Neuron (in vitro differentiated cells): Measurements from ENCODE around the gene CCDC134.

Experiments
- H2AFZ ChIP-seq: one replicate; pipeline ENCODE4 v1.6.1; 2013; ENCODE audit warnings: low read depth, mild to moderate bottlenecking, inconsistent platforms, low read length, moderate library complexity
- H3K27me3 ChIP-seq: one replicate; pipeline ENCODE4 v1.6.1; 2013; ENCODE audit warnings: low read length; ENCODE audit not compliant: insufficient read depth
- H3K36me3 ChIP-seq: one replicate; pipeline ENCODE4 v1.6.1; 2013; ENCODE audit warnings: low read length; ENCODE audit not compliant: insufficient read depth
- H3K4me1 ChIP-seq: one replicate; pipeline ENCODE4 v1.6.1; 2013; ENCODE audit warnings: low read length; ENCODE audit not compliant: insufficient read depth
- H3K4me3 ChIP-seq: 2 replicates; pipeline ENCODE4 v1.5.1; 2013; ENCODE audit warnings: mild to moderate bottlenecking, low read length, moderate library complexity
- H3K9me3 ChIP-seq: one replicate; pipeline ENCODE4 v1.6.1; 2013; ENCODE audit warnings: low read length

Gene CCDC134

DNA sequence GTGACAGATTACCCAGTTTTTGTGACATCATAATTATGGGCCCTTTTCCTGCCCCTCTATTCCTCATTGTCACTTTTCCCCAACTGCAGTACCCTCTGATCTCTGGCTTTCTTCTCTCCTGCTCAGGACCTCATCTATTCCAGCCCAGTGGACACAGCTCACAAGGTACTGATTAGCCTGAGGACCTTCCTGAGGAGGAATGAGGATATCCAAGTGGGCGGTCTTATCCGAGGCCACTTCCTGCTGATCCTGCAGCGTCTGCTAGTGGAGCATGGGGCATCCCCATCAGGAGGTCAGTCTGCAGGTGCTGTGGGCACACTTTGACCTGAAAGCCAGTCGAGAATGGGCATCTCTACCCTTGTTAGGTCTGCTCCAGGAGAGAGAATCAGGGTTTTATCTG lies 24.5 kb upstream of the CCDC134 start:
- peaks cover 11% of the 10 kb centered on the region for H3K27me3 ChIP-seq
- no peaks in the 10 kb centered on the region for H3K9me3 ChIP-seq

DNA sequence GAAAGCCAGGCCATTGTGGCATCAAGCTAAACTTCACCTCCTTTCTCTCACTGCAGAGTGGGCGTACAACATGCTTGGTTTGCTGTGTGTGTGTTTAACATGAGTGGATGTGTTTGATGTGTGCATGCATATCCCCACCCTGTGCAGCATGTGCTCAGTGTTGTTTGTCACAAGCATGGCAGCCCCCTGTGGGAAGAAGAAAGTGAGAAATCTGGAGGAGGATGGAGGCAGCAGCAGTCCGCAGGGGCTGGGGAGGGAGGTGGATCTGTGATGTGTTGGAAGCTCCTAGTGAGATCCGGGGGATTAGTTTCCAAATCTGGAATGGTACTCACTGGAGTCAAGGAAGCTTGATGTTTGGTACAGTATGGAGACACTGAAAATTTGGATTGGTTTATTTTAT lies 24.1 kb upstream of the CCDC134 start:
- Histone ChIP-seq H3K9me3 (no peaks in the 10 kb centered on the region), H3K36me3 (no peaks in the 10 kb centered on the region), H3K27me3 (peaks cover 13% of the 10 kb centered on the region), H2AFZ (no peak overlapping the region), H3K4me3 (no peak overlapping the region), H3K4me1 (peaks cover 3% of the 10 kb centered on the region)

More for the DNA sequence above, 24.5 kb upstream of the CCDC134 start:
- H2AFZ ChIP-seq, result no peak overlapping the region
- H3K4me3 ChIP-seq, result no peak overlapping the region
- H3K36me3 ChIP-seq, result no peaks in the 10 kb centered on the region
- peaks cover 1% of the 10 kb centered on the region for H3K4me1 ChIP-seq

DNA sequence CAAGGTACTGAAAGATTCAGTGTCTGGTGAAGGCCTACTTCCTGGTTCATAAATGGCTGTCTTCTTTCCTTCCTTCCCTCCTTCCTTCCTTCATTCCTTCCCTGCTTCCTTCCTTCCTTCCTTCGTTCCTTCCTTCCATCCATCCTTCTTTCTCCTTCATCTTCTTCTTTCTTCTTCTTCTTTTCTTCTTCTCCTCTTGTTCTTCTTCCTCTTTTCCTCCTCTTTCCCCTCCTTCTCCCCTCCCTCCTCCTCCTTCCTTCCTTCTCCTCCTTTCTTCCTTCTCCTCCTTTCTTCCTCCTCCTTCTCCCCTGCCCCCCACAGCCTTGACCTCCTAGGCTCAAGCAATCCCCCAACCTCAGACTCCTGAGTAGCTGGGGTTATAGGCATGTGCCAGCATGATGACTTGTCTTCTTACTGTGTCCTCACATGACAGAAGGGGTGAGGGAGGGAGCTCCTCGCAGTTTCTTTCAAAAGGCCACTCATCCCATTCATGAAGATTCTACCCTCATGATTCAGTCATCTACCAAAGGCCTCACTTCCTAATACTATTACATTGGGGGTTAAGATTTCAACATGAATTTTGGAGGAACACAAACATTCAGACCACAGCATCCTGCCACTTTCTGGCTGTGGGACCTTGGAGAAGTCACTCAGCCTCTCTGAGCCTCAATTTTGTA lies 22.6 kb upstream of the CCDC134 start:
- Histone ChIP-seq H3K4me3 (no peak overlapping the region), H2AFZ (no peak overlapping the region), H3K9me3 (no peaks in the 10 kb centered on the region), H3K36me3 (no peaks in the 10 kb centered on the region), H3K27me3 (peaks cover 27% of the 10 kb centered on the region), H3K4me1 (peaks cover 3% of the 10 kb centered on the region)

DNA sequence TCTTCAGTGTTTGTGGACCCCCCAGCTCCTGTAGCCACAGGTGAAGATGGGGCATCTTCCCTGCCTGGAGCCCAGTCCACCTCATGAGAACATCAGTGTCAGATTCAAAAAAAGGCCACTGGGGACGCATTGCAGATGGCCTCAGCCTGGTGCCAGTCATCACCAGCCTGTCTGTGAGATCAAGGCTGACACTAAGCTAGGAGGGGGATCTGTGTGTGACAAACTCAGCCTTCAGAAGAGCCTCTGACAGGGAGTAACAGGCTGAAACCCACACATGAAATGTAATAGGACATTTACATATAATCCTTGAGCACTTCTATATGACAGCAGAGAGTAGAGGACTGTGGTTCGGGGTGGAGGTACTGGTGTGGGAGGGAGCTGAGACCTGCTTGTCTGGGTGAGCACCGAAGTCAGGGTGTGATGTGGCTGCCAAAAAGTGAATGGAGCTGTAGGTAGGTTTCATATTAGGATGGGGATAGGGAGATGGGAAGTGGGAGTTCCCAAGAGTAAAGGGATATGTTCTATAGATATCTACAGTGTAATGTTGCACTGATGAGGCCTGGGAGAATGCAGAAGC lies 20.5 kb upstream of the CCDC134 start:
- Histone ChIP-seq H2AFZ (no peak overlapping the region), H3K4me1 (peaks cover 3% of the 10 kb centered on the region), H3K4me3 (no peak overlapping the region), H3K9me3 (no peaks in the 10 kb centered on the region), H3K27me3 (peaks cover 28% of the 10 kb centered on the region), H3K36me3 (no peaks in the 10 kb centered on the region)

DNA sequence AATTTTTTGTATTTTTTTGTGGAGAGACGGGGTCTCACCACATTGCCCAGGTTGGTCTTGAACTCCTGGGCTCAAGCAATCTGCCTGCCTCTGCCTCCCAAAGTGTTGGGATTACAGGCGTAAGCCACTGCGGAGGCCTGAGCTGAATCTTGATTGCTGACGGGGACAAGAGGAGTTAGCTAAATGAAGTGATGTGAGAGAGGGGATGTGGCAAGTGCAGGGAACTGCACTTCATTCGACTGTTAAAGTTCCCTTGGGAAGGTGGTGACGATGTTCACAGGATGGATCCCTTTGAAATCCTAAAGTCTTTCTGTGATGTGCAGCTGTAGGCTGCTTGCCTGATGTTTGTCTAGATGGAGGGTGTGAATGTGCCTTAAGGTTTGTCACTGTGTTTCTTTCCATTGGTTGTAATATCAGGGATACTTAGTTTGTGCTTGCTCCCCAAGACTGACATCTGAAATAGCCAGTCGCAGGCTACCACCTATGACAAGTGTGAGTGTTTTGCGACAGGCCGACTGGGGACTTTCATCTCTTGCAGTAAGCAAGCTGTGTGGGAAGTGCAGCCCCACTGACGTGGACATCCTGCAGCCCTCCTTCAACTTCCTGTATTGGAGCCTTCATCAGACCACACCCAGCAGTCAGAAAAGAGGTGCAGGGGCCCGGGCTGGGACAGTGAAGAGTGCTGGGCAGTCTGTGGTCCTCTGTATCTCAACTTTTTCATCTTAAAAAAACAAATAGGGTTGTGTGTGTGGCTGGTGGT lies 19.6 kb upstream of the CCDC134 start:
- Histone ChIP-seq H3K4me3 (no peak overlapping the region), H3K27me3 (peaks cover 28% of the 10 kb centered on the region), H3K9me3 (no peaks in the 10 kb centered on the region), H3K4me1 (peaks cover 3% of the 10 kb centered on the region), H2AFZ (peak overlapping the region; percentile 5), H3K36me3 (no peaks in the 10 kb centered on the region)

DNA sequence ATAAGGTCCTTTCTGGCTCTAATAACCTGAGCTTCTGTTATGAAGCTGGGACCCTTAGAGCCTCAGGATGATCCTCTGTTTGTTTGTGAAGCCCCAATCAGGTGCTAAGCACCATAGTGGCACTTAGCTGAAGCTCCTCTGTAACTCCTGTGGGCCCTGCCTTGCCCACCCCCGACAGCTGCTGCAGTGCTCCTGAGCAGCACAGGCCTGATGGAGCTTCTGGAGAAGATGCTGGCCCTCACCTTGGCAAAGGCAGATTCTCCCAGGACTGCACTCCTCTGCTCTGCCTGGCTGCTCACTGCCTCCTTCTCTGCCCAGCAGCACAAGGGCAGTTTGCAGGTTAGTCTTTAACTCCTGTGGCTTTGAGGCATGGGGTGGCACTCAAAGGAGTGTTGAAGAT lies 19.0 kb upstream of the CCDC134 start:
- Histone ChIP-seq H3K36me3 (no peaks in the 10 kb centered on the region), H3K27me3 (peaks cover 28% of the 10 kb centered on the region), H3K4me3 (no peak overlapping the region), H3K9me3 (no peaks in the 10 kb centered on the region), H2AFZ (no peak overlapping the region), H3K4me1 (peaks cover 3% of the 10 kb centered on the region)

DNA sequence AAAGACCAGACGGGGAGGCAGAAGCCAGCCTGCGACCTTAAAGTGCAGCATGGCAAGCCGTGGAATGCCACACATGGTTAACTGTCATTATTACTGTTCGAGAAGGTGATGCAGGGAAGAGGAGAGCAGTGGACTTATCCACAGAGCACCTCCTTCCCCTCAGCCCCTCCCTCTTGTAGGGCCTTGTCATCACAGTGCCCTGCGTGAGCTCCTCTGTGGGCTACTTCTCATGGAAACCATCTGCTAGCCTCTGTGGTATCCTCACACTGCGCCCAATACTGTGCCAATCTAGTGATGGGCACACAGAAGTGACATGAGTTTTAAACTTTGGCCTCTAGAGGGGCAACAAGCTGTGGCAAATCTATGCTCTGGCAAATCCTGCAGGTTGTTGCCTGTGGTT lies 18.2 kb upstream of the CCDC134 start:
- no peaks in the 10 kb centered on the region for H3K36me3 ChIP-seq
- H3K4me1 ChIP-seq, result peaks cover 3% of the 10 kb centered on the region
- peaks cover 28% of the 10 kb centered on the region for H3K27me3 ChIP-seq
- no peak overlapping the region for H3K4me3 ChIP-seq
- H2AFZ ChIP-seq, result no peak overlapping the region
- H3K9me3 ChIP-seq, result no peaks in the 10 kb centered on the region

DNA sequence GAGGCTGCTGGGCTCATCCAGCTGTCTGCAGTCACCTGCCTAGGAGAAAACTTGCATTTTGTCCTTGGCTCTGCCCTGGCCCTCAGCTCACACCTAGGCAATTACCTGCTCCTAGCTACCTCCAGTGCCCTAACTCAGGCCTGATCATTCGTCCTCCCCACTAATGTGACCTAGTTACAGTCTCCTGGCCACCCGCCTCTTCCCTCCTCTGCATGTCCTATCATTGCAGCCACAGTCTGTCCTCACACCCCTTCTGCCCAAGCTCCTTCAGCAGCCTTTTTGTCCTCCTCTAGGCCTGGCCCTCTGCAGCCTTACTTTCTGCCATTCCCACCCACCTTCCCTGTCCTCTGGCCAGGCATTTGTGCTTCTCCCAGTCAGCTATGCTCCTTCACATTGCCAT lies 17.7 kb upstream of the CCDC134 start:
- H3K4me1 ChIP-seq, result peaks cover 3% of the 10 kb centered on the region
- H3K36me3 ChIP-seq, result no peaks in the 10 kb centered on the region
- no peaks in the 10 kb centered on the region for H3K9me3 ChIP-seq
- no peak overlapping the region for H3K4me3 ChIP-seq
- H3K27me3 ChIP-seq, result peaks cover 28% of the 10 kb centered on the region
- no peak overlapping the region for H2AFZ ChIP-seq

DNA sequence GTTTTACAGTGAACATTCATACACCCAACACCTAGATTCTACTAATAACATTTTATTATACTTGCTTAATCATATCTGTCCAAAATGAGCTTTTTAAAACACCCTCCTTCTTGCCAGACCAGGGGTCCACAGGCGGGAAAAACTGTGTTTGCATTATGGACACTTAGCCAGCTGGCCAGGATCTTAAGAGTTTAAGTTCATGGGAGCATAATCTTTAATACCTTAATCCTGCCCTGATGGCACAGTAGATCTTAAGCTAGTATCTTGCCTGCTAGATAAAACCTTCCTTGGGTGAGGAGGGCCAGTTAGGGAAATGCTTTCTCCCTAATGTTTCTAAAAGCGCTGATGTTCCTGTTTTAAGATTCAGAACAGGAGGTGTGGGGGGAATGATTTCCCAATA lies 13.1 kb upstream of the CCDC134 start:
- Histone ChIP-seq H3K9me3 (no peaks in the 10 kb centered on the region), H3K4me3 (no peak overlapping the region), H3K27me3 (peaks cover 5% of the 10 kb centered on the region), H3K36me3 (no peaks in the 10 kb centered on the region), H2AFZ (no peak overlapping the region), H3K4me1 (no peaks in the 10 kb centered on the region)

DNA sequence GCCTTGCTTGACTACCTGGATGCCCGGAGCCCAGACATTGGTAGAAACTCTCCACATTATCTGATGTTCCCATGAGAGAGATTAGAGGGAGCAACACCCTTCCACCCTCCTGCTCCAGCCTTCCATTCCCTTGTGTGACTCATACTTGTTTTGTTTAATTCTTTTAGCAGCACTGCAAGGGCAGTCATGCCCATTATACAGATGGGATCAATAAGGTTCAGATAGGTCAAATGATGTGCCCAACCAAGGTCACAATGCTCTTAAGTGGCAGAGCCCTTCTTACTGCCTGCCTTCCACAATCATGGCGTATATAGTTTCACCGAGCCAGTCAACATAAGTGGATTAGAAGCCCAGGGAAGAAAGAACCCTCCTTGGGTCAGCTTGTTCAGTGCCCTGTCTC lies 6.6 kb upstream of the CCDC134 start:
- H3K4me3 ChIP-seq, result no peak overlapping the region

DNA sequence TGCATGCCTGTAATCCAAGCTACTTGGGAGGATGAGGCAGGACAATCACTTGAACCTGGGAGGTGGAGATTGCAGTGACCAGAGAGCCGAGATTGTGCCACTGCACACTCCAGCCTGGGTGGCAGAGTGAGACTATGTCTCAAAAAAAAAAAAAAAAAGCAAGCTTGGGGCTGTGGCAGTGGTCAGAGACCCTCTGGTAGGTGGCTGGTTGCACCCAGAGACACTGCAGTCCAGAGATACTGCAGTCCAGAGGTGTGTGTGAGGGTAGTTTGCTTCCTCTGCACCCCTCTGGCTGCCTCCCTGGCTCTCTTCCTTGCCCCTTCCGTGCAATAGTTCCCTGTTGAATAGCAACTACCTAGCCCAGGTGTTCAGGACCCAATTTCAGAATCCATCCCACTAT lies 1.7 kb upstream of the CCDC134 start:
- Histone ChIP-seq H3K4me1 (peaks cover 21% of the 10 kb centered on the region), H3K27me3 (no peaks in the 10 kb centered on the region)

More for the DNA sequence above, 6.6 kb upstream of the CCDC134 start:
- no peak overlapping the region for H2AFZ ChIP-seq
- H3K27me3 ChIP-seq, result no peaks in the 10 kb centered on the region
- H3K9me3 ChIP-seq, result no peaks in the 10 kb centered on the region
- H3K4me1 ChIP-seq, result no peaks in the 10 kb centered on the region
- no peaks in the 10 kb centered on the region for H3K36me3 ChIP-seq

DNA sequence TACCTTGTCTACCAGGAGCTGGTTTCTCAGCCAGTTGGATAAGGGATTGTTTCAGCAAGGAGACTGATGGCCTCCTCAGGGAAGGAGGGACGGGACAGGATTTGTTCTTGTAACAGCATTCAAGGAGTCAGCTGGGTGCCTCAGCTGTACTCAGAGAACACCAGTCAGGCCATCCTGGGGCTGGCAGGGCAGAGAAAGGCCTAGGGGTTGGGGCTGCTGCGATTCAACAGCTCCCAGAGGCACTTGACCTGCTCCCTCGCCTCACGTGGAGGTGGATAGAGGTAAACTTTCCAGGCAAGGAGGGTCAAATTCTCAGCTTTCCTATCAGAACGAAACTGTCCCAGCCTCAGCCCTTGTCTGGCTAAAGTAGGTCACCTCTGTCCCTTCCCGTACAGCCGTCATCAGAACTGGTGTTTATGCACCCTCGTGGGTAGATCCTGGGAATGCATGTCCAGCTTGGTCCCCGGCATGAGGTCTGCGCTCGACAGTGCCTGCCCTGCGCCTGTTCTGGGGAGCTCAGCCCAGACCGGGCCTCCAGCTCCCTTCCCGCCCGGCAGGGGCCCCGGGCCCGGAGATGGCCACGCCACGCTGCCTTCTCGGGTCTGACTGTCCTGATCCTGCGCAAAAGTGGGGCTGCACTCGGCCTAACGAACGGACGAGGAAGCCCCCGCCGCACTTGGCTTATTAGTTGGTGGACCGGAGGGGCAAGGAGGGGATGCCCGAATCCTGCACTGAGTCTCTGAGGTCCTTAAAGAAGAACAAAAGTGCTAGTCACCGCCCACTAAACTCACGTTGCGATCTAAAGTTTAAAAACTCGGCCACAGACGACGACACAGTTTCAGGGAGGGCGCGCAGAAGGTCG lies 762 bp upstream of the CCDC134 start:
- Histone ChIP-seq H2AFZ (peak overlapping the region; percentile 56), H3K9me3 (no peaks in the 10 kb centered on the region), H3K4me1 (peaks cover 21% of the 10 kb centered on the region), H3K36me3 (no peaks in the 10 kb centered on the region), H3K27me3 (no peaks in the 10 kb centered on the region), H3K4me3 (peak overlapping the region; percentile 76)

More for the DNA sequence above, 1.7 kb upstream of the CCDC134 start:
- Histone ChIP-seq H3K9me3 (no peaks in the 10 kb centered on the region), H2AFZ (no peak overlapping the region), H3K4me3 (no peak overlapping the region), H3K36me3 (no peaks in the 10 kb centered on the region)
